GM18498 (cell line): ENCODE measurements around the gene PXDN.

ENCODE experiments used
- ATAC-seq: cut with Tn5 transposase; IDR thresholded peaks from one replicate; pipeline ENCODE4 v1.9.1; 2021; ENCODE audit warnings: mild to moderate bottlenecking, moderate library complexity; ENCODE audit not compliant: unreplicated experiment

The PXDN gene

GRCh38 chr2:1590596-1591460, 153.5 kb downstream of the PXDN start:
- ATAC-seq, result no peak

- no peak for ATAC-seq
Observed at GRCh38 chr2:1588978-1589621, 155.2 kb downstream of the PXDN start.

DNA sequence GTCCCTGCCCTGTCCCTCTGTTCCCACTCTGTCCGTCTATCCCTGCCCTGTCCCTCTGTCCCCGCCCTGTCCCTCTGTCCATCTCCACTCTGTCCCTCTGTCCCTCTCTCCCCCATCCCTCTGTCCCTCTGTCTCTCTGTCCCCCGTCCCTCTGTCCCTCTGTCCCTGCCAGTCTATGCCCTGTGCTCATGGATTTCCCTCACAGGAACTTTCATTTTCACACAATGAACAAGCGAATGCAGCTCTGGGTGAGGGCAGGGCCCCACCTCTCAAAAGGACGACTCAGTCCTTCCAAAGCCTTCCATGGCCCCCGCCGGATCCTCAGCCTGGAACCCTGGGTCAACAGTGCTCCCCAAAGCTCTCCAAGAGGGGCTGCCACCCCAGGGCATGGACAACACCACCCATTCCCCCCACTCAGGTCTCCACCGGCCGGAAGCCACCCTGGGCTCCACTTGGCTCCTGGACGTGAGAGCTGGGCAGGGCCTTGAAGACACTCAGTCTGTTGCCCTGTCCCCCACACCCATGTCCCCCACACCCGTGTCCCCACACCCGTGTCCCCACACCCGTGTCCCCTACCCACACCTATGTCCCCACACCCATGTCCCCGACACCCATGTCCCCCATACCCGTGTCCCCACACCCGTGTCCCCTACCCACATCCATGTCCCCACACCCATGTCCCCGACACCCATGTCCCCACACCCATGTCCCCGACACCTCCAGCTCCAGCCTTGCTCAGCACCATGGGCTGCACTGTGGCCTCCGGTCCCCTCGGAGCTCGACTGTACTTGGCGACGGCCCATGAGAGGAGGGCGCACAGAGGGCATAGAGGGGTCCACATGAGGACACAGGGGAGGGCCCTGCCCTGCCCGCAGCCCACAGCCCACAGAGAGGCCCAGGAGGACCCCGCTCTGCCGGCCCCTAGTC, 156.0 kb downstream of the PXDN start:
- no peak for ATAC-seq

DNA sequence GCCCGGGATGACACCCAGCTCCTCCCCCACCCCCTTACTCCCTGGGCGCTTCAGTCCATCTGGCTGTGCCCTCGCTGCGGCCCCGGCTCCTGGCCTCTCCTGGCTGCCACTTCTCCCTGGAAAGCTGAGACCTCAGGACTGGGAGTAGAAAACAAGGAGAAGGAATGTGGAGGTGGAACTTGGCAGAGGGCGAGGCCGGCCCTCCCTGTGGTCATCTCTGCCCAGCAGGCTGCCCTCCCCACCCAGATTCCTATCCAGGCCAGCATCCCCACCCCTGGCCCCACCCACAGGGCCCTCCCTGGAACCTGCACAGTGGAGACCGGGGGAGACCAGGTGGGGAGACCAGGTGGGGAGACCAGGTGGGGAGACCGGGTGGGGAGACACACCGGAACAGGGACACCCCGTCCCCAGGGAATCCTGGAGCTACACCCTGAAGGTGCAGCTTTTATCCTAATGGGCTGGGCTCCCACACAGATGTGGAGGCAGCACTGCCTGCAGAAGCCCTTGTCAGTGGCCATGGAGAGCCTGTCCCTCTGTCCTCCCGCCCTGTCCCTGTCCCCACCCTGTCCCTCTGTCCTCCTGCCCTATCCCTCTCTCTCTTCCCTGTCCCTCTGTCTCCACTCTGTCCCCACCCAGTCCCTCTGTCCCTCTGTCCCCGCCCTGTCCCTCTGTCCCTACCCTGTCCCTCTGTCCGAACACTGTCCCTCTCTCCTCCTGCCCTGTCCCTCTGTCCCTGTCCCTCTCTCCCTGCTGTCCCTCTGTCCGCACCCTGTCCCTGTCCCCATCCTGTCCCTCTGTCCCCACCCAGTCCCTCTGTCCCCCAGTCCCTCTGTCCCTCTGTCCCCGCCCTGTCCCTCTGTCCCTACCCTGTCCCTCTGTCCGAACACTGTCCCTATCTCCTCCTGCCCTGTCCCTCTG, 157.1 kb downstream of the PXDN start:
- ATAC-seq, result no peak

GRCh38 chr2:1586251-1586922, 157.9 kb downstream of the PXDN start:
- ATAC-seq, result no peak

DNA sequence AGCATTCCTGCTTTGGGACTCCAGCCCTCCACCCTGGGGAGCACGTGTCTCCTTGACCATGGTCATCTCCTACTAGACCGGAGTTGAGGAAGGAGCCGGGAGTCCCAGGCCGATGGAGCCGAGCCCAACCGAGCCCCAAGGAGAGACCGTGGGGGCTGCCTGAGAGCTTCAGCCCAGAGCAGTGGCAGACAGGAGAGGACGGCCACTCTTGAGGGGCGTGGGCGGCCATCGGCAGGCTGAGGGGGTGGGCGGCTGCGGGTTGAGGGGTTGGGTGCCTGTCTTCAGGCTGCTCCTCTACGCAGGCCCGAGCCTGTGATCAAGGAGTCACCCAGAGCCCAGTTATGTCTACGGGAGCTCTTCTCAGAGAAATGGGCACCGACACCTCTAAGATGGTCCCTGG, 158.7 kb downstream of the PXDN start:
- no peak for ATAC-seq

GRCh38 chr2:1584691-1585485, 159.4 kb downstream of the PXDN start:
- no peak for ATAC-seq

- ATAC-seq, result no peak
Observed at GRCh38 chr2:1584051-1584531, 160.2 kb downstream of the PXDN start.

DNA sequence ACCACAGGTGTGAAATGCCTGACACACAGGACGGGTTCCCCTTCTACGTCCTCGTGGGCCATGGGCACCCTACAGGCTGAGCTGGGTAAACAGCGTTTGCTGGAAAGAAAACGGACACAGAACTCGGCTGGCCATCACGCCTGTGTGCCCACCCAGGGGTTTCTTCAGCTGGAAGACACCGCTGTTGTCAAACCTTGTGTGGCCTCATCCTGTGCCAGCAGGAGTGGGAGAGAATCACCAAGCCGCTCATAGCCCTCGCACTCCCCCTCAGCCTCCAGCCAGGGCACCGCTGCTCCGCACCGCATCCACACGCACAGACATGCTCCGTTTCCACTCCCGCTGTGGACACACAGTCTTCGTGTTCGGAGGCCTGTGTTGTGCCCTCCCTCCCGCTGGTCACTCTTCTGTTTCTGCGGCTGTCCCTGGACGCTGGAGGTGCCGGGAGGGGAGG, 161.4 kb downstream of the PXDN start:
- no peak for ATAC-seq

DNA sequence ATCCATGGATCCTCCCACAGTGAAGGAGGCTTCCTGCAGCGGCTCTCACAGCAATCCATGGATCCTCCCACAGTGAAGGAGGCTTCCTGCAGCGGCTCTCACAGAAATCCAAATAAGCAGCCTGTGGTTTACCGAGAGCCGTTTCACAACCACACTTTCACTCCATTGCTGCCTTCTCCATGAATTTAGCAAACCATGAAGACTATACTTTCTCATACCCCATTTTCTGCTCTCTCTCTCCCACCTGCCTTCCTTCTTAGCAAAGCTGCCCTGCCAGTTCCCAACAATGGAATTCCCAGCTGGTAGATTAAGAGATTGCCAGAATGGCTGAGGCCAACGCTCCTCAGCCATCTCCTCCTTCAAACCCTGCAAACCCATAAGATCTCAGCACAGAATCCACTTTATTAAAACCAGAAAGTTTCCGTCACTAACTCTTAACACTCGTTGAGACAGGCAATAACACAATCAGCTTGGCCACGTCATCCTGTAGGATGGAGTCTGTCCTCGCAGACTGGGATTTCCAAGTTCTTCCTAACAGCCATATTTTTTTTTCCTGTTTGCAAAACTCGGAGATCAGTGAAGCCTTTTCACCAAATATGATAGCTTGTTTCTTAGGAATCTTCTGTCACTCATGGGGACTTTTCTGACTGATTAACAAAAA, 162.2 kb downstream of the PXDN start:
- ATAC-seq, result no peak
